ENCODE data around the gene AMFR.

AMFR gene

DNA sequence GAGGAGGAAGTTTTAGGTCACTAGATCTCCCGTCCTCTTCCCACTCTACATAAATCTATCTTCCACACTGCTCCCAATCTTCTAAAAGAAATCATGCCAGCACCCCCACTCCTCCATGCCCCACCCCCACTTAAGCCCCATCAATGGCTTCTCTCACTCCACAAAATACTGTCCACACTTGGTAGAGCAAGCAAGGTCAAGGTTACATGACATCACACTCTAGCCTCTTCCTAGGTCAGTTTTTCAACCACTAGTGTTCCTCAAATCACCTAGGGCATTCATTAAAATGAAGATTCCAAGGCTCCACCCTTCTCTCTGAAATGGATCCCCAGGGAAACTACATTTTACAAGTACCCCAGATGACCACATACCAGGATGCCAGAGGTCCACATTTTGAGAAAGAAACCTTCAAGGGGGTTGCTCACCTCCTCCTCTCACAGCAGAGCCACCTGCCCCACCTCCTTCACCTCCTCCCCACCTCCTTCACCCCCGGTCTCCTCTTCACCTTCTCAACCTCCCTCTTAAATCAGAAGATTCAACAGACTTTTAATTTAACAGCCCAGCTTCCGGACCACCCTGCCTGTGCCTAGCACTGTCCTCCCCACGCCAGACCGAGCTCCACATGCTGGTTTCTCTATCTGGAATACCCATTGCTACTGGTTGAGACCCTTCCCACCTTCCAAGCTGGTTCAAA, 3.2 kb downstream of the AMFR start (continued):
- TF ChIP-seq, protein P1, sequence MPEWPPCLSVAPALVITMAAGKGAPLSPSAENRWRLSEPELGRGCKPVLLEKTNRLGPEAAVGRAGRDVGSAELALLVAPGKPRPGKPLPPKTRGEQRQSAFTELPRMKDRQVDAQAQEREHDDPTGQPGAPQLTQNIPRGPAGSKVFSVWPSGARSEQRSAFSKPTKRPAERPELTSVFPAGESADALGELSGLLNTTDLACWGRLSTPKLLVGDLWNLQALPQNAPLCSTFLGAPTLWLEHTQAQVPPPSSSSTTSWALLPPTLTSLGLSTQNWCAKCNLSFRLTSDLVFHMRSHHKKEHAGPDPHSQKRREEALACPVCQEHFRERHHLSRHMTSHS (tag by site-specific recombination; IDR thresholded peaks at IDR 0.05), result no peak
- TF ChIP-seq KLF1 (tag by site-specific recombination; IDR thresholded peaks at IDR 0.05) (0 out of 2 replicates have a peak, but pooled peaks have one; percentile 10), REPIN1 (tag by site-specific recombination; IDR thresholded peaks at IDR 0.05; ENCODE audit: low read depth) (no peak), ZNF426 (tag by site-specific recombination; IDR thresholded peaks at IDR 0.05) (no peak), ZNF555 (tag by site-specific recombination; conservative IDR thresholded peaks at IDR 0.05) (no peak), ZNF624 (tag by site-specific recombination; IDR thresholded peaks at IDR 0.05) (no peak), ZNF548 (tag by site-specific recombination; IDR thresholded peaks at IDR 0.05) (no peak), ZNF600 (tag by site-specific recombination; IDR thresholded peaks at IDR 0.05) (0 out of 2 replicates have a peak, but pooled peaks have one; percentile 16), OSR2 (tag by site-specific recombination; IDR thresholded peaks at IDR 0.05) (no peak), GLIS1 (tag by site-specific recombination; IDR thresholded peaks at IDR 0.05) (peak; percentile 52; the same call in 1 of the 2 replicates), SALL2 (tag by site-specific recombination; IDR thresholded peaks at IDR 0.05; ENCODE audit: borderline replicate concordance) (no peak), IKZF3 (tag by site-specific recombination; IDR thresholded peaks at IDR 0.05) (no peak)
- TF ChIP-seq, protein P2, sequence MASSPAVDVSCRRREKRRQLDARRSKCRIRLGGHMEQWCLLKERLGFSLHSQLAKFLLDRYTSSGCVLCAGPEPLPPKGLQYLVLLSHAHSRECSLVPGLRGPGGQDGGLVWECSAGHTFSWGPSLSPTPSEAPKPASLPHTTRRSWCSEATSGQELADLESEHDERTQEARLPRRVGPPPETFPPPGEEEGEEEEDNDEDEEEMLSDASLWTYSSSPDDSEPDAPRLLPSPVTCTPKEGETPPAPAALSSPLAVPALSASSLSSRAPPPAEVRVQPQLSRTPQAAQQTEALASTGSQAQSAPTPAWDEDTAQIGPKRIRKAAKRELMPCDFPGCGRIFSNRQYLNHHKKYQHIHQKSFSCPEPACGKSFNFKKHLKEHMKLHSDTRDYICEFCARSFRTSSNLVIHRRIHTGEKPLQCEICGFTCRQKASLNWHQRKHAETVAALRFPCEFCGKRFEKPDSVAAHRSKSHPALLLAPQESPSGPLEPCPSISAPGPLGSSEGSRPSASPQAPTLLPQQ (tag by site-specific recombination; IDR thresholded peaks at IDR 0.05), result no peak
- TF ChIP-seq, protein P3, sequence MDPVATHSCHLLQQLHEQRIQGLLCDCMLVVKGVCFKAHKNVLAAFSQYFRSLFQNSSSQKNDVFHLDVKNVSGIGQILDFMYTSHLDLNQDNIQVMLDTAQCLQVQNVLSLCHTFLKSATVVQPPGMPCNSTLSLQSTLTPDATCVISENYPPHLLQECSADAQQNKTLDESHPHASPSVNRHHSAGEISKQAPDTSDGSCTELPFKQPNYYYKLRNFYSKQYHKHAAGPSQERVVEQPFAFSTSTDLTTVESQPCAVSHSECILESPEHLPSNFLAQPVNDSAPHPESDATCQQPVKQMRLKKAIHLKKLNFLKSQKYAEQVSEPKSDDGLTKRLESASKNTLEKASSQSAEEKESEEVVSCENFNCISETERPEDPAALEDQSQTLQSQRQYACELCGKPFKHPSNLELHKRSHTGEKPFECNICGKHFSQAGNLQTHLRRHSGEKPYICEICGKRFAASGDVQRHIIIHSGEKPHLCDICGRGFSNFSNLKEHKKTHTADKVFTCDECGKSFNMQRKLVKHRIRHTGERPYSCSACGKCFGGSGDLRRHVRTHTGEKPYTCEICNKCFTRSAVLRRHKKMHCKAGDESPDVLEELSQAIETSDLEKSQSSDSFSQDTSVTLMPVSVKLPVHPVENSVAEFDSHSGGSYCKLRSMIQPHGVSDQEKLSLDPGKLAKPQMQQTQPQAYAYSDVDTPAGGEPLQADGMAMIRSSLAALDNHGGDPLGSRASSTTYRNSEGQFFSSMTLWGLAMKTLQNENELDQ (tag by site-specific recombination; IDR thresholded peaks at IDR 0.05; ENCODE audit: low read depth), result no peak

DNA sequence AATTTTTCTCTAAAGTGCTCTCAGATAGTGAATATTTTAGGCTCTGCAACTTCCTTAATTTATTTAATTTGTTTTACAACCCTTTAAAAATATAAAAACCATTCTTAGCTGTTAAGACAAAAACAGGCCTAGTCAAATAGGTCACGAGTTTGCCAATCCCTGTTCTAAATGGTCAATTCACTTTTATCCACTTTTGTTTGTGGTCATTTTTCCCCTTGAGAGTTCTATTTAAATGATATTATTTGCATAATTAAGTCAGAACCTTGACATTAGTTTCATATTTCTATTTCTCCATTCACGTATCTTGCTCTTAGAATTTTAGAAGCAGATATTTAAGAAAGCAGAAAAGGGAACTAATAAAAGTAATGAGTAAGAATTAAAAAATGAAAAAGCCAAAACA, 4.0 kb downstream of the AMFR start:
- Histone ChIP-seq H3K4me1 (ENCODE audit: control insufficient read depth, insufficient read depth, low read length) (peaks cover 24% of the 10 kb centered on the region), H3K4me3 (ENCODE audit: low read depth, low read length) (no peak overlapping the region), H3K27ac (ENCODE audit: extremely low read depth, low read depth, low read length) (no peak overlapping the region), H3K36me3 (ENCODE audit: control insufficient read depth in 2 of 2, insufficient read depth in 1 of 2, low read length in 2 of 2) (no peaks in the 10 kb centered on the region; a peak in 1 of 3 replicates), H3K9me3 (ENCODE audit: control insufficient read depth, insufficient read depth, low read depth, low read length) (no peaks in the 10 kb centered on the region)
- POLR2A ChIA-PET, result interaction anchor here (1.1 kb wide), 1 partner anchor 38 kb away, joined by 3 read pairs; no protein-coding TSS in a partner anchor
- no peak for TF ChIP-seq ZFP37 (tag by site-specific recombination; IDR thresholded peaks at IDR 0.05)
- no peak for TF ChIP-seq ZIC2 (tag by site-specific recombination; IDR thresholded peaks at IDR 0.05)
- TF ChIP-seq ZNF571 (tag by site-specific recombination; IDR thresholded peaks at IDR 0.05), result no peak
- TF ChIP-seq WT1 (tag by site-specific recombination; IDR thresholded peaks at IDR 0.05), result no peak
- no peak for TF ChIP-seq SALL2 (tag by site-specific recombination; IDR thresholded peaks at IDR 0.05; ENCODE audit: borderline replicate concordance)
- TF ChIP-seq, protein P4, sequence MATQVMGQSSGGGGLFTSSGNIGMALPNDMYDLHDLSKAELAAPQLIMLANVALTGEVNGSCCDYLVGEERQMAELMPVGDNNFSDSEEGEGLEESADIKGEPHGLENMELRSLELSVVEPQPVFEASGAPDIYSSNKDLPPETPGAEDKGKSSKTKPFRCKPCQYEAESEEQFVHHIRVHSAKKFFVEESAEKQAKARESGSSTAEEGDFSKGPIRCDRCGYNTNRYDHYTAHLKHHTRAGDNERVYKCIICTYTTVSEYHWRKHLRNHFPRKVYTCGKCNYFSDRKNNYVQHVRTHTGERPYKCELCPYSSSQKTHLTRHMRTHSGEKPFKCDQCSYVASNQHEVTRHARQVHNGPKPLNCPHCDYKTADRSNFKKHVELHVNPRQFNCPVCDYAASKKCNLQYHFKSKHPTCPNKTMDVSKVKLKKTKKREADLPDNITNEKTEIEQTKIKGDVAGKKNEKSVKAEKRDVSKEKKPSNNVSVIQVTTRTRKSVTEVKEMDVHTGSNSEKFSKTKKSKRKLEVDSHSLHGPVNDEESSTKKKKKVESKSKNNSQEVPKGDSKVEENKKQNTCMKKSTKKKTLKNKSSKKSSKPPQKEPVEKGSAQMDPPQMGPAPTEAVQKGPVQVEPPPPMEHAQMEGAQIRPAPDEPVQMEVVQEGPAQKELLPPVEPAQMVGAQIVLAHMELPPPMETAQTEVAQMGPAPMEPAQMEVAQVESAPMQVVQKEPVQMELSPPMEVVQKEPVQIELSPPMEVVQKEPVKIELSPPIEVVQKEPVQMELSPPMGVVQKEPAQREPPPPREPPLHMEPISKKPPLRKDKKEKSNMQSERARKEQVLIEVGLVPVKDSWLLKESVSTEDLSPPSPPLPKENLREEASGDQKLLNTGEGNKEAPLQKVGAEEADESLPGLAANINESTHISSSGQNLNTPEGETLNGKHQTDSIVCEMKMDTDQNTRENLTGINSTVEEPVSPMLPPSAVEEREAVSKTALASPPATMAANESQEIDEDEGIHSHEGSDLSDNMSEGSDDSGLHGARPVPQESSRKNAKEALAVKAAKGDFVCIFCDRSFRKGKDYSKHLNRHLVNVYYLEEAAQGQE (tag by site-specific recombination; IDR thresholded peaks at IDR 0.05), result no peak
- no peak for TF ChIP-seq ZNF830 (tag by site-specific recombination; IDR thresholded peaks at IDR 0.05; ENCODE audit: low read depth)
- no peak for TF ChIP-seq ZNF626 (tag by site-specific recombination; IDR thresholded peaks at IDR 0.05)
- TF ChIP-seq ZNF10 (tag by site-specific recombination; IDR thresholded peaks at IDR 0.05), result no peak
- no peak for TF ChIP-seq ZNF202 (tag by site-specific recombination; IDR thresholded peaks at IDR 0.05; ENCODE audit: borderline replicate concordance)
- no peak for TF ChIP-seq ZNF324 (tag by site-specific recombination; IDR thresholded peaks at IDR 0.05)
- CTCF ChIA-PET, result interaction anchor here (0.6 kb wide), 1 partner anchor 9 kb away, joined by 4 read pairs; no protein-coding TSS in a partner anchor
